ENCODE results near the gene TSHZ3.

TSHZ3 gene

DNA sequence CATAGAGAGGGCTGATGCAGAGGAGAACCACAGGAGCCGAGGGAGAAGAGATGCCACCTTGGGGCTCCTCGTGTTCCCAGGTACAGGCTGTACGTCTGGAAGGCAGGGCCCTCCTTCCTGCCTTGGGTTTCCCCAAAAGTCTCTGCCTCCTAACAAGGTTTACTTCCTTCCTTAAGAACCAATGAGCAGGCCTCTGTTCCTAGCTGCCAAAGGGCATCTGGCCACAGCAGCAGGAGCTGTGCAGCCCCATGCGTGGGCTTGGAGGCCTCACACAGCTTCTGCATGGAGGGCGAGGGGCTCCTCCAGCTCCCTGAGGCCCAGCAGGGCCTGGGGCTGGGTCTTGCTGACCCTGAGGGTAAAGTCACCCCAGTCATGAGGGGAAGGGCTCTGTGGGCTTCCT, 40.6 kb upstream of the TSHZ3 start:
- TF ChIP-seq SIN3A (IDR thresholded peaks at IDR 0.05; ENCODE audit: borderline replicate concordance, insufficient read depth, low read length) (no peak), TAF1 (IDR thresholded peaks at IDR 0.05; ENCODE audit: borderline replicate concordance, insufficient read depth, low read length) (no peak), POLR2AphosphoS5 (IDR thresholded peaks at IDR 0.05; ENCODE audit: low read depth, low read length) (no peak), FOXP2 (optimal IDR thresholded peaks at IDR 0.05; ENCODE audit: borderline replicate concordance, extremely low read depth, extremely low read length, insufficient read depth) (no peak)
- TF ChIP-seq, protein P1, sequence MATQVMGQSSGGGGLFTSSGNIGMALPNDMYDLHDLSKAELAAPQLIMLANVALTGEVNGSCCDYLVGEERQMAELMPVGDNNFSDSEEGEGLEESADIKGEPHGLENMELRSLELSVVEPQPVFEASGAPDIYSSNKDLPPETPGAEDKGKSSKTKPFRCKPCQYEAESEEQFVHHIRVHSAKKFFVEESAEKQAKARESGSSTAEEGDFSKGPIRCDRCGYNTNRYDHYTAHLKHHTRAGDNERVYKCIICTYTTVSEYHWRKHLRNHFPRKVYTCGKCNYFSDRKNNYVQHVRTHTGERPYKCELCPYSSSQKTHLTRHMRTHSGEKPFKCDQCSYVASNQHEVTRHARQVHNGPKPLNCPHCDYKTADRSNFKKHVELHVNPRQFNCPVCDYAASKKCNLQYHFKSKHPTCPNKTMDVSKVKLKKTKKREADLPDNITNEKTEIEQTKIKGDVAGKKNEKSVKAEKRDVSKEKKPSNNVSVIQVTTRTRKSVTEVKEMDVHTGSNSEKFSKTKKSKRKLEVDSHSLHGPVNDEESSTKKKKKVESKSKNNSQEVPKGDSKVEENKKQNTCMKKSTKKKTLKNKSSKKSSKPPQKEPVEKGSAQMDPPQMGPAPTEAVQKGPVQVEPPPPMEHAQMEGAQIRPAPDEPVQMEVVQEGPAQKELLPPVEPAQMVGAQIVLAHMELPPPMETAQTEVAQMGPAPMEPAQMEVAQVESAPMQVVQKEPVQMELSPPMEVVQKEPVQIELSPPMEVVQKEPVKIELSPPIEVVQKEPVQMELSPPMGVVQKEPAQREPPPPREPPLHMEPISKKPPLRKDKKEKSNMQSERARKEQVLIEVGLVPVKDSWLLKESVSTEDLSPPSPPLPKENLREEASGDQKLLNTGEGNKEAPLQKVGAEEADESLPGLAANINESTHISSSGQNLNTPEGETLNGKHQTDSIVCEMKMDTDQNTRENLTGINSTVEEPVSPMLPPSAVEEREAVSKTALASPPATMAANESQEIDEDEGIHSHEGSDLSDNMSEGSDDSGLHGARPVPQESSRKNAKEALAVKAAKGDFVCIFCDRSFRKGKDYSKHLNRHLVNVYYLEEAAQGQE (IDR thresholded peaks at IDR 0.05; ENCODE audit: insufficient read depth in 1 of 2, low read depth in 2 of 2, low read length in 2 of 2) = no peak

DNA sequence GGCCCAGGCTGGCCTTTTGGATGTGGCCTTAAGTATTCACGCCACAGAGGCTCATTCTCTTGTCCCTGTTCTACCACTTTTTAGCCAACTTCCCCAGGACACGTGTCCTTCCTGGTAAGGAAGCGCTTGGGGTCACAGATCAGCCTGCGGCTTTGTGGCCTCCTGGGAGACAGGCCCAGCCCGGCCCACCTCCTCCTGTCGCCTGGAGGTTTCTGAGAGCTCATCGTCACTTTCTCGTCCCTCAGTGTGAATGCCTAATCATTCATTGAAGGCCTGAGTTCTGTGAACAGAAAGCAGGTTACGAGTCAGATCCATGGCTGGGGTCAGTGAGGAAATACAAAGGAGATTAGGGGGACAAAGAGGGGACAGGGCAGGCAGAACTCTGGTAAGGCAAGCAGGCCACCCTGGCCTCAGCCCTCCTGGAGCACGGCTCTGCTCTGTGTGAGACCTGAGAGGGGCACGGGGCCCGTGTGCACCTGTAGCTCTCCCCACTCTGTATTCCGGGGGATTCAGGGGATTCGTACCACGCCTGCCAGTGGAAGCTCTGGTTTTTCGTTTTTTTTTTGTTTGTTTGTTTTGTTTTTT, 38.6 kb upstream of the TSHZ3 start:
- TF ChIP-seq POLR2AphosphoS5 (IDR thresholded peaks at IDR 0.05; ENCODE audit: low read depth, low read length) (no peak), TAF1 (IDR thresholded peaks at IDR 0.05; ENCODE audit: borderline replicate concordance, insufficient read depth, low read length) (no peak), FOXP2 (optimal IDR thresholded peaks at IDR 0.05; ENCODE audit: borderline replicate concordance, extremely low read depth, extremely low read length, insufficient read depth) (no peak), SIN3A (IDR thresholded peaks at IDR 0.05; ENCODE audit: borderline replicate concordance, insufficient read depth, low read length) (no peak)
- TF ChIP-seq, protein P1 (IDR thresholded peaks at IDR 0.05; ENCODE audit: insufficient read depth in 1 of 2, low read depth in 2 of 2, low read length in 2 of 2) = no peak

DNA sequence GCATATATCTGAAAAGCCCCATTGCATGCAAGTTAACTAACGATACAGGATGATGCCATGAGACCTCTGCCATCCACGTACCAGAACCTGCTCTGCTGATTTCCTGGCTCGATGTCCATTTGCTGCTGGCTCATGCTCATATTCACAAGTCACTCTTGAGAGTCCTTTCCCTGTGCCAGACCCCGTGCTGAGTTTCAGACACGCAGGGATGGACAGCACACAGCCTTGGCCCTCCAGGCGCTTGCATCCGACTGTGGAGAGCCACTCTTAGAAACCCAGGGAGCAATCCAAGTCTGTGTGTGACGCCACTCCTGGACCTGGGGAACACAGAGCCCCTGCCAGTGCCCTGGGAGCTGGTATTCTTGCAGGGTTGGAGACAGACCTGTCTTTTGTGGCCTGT, 37.6 kb upstream of the TSHZ3 start:
- no peak for TF ChIP-seq SIN3A (IDR thresholded peaks at IDR 0.05; ENCODE audit: borderline replicate concordance, insufficient read depth, low read length)
- no peak for TF ChIP-seq TAF1 (IDR thresholded peaks at IDR 0.05; ENCODE audit: borderline replicate concordance, insufficient read depth, low read length)
- no peak for TF ChIP-seq POLR2AphosphoS5 (IDR thresholded peaks at IDR 0.05; ENCODE audit: low read depth, low read length)
- no peak for TF ChIP-seq FOXP2 (optimal IDR thresholded peaks at IDR 0.05; ENCODE audit: borderline replicate concordance, extremely low read depth, extremely low read length, insufficient read depth)

DNA sequence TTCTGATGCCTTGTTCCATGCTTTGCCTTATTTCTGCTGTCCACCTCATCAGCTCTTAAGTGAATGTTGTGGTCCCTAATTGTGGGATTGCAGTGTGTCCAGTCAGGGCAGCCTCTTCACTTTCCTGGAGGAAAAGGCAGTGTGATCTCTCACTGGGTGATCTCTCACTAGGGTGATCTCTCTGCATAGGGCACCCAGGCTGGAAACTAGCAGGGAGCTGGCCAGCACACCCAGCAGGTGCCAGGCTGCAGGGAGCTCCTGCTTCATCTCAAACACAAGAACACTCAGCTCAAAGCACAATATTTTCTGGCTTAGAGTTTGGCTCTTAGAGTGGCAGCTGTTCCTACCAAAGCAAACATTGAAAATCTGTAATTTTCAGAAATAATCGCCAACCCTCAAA, 36.5 kb upstream of the TSHZ3 start:
- TF ChIP-seq TAF1 (IDR thresholded peaks at IDR 0.05; ENCODE audit: borderline replicate concordance, insufficient read depth, low read length) (no peak), SIN3A (IDR thresholded peaks at IDR 0.05; ENCODE audit: borderline replicate concordance, insufficient read depth, low read length) (no peak), POLR2AphosphoS5 (IDR thresholded peaks at IDR 0.05; ENCODE audit: low read depth, low read length) (no peak), FOXP2 (optimal IDR thresholded peaks at IDR 0.05; ENCODE audit: borderline replicate concordance, extremely low read depth, extremely low read length, insufficient read depth) (no peak)
- TF ChIP-seq, protein P1 (IDR thresholded peaks at IDR 0.05; ENCODE audit: insufficient read depth in 1 of 2, low read depth in 2 of 2, low read length in 2 of 2) = no peak

DNA sequence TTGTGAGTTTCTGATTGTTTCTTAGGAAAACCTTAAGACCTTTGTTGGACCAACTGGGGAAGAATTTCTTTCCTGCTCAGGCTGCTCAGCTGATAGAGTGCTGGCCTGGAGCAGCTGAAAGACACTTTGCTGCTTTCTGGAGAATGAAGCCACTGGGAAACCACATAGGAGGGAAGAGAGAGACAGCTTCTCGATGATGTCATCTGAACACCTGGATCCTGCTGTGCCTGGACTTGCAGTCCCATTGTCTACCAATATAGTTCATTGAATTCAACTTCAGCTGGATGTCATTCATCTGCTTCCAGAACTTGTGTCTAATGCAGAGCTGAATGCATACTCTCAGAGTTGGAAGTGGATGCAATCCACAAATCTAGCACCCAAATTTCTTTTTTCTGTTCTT, 34.3 kb upstream of the TSHZ3 start:
- no peak for TF ChIP-seq TAF1 (IDR thresholded peaks at IDR 0.05; ENCODE audit: borderline replicate concordance, insufficient read depth, low read length)
- no peak for TF ChIP-seq SIN3A (IDR thresholded peaks at IDR 0.05; ENCODE audit: borderline replicate concordance, insufficient read depth, low read length)
- TF ChIP-seq POLR2AphosphoS5 (IDR thresholded peaks at IDR 0.05; ENCODE audit: low read depth, low read length) = no peak
- TF ChIP-seq, protein P1 (IDR thresholded peaks at IDR 0.05; ENCODE audit: insufficient read depth in 1 of 2, low read depth in 2 of 2, low read length in 2 of 2) = no peak
- TF ChIP-seq FOXP2 (optimal IDR thresholded peaks at IDR 0.05; ENCODE audit: borderline replicate concordance, extremely low read depth, extremely low read length, insufficient read depth) = no peak

All from PFSK-1 (cell line).